ENCODE data around the gene GGT7. TPM values are rescaled to one million over a fixed set of nuclear protein-coding genes. Genes with fewer than 3 reads are reported as not detected.
A peak's percentile ranks its signal among the peaks of the same experiment; 100 is the strongest.
"Not testable (repeated sequence)": the region's sequence is repeated elsewhere in the genome, so short reads cannot be mapped to it uniquely, and the experiment has no call there.

GGT7 gene
- total RNA-seq, 3 donors from 2014 or later: 14.4 to 24.6 (median 20.3) TPM

DNA sequence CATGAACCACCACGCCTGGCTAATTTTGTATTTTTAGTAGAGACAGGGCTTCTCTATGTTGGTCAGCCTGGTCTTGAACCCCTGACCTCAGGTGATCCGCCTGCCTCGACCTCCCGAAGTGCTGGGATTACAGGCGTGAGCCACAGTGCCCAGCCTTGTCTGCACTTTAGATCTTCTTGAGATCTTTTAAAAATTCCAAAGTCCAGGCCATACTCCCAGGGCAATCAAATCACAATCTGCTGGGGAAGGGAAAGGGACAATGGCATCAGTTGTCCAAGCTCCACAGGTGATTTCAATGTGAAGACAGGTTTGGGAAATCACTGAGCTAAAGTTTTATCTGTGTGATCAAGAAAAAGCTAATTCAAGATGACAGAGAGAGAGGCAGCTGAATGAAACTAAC lies 64.1 kb downstream of the GGT7 start:
- Histone ChIP-seq H3K36me3 (ENCODE audit: low read depth) (no peaks in the 10 kb centered on the region), H3K4me3 (no peak overlapping the region), H3K4me1 (ENCODE audit: low read depth) (peaks cover 6% of the 10 kb centered on the region), H3K9me3 (no peaks in the 10 kb centered on the region)
- intact Hi-C loops (cut with DNase I, micrococcal nuclease): no loop called here
- ATAC-seq (peak; percentile 28), DNase-seq (no peak)
- TF ChIP-seq, protein P1, sequence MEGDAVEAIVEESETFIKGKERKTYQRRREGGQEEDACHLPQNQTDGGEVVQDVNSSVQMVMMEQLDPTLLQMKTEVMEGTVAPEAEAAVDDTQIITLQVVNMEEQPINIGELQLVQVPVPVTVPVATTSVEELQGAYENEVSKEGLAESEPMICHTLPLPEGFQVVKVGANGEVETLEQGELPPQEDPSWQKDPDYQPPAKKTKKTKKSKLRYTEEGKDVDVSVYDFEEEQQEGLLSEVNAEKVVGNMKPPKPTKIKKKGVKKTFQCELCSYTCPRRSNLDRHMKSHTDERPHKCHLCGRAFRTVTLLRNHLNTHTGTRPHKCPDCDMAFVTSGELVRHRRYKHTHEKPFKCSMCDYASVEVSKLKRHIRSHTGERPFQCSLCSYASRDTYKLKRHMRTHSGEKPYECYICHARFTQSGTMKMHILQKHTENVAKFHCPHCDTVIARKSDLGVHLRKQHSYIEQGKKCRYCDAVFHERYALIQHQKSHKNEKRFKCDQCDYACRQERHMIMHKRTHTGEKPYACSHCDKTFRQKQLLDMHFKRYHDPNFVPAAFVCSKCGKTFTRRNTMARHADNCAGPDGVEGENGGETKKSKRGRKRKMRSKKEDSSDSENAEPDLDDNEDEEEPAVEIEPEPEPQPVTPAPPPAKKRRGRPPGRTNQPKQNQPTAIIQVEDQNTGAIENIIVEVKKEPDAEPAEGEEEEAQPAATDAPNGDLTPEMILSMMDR (IDR thresholded peaks at IDR 0.05): no peak

GRCh38 chr20:34807944-34808465 lies 64.7 kb downstream of the GGT7 start:
- H3K4me3 ChIP-seq; H3K9me3 ChIP-seq; intact Hi-C loops (cut with DNase I, micrococcal nuclease); ATAC-seq; H3K36me3 ChIP-seq (ENCODE audit: low read depth); H3K4me1 ChIP-seq (ENCODE audit: low read depth): not testable (repeated sequence)
- peak in 1 of 3 donors; percentile 31 for DNase-seq

GRCh38 chr20:34806255-34806654 lies 66.4 kb downstream of the GGT7 start:
- no peaks in the 10 kb centered on the region for H3K36me3 ChIP-seq (ENCODE audit: low read depth)
- TF ChIP-seq, protein P1 (IDR thresholded peaks at IDR 0.05): no peak
- ATAC-seq (no peak), DNase-seq (no peak)
- H3K4me3 ChIP-seq: no peak overlapping the region
- peaks cover 6% of the 10 kb centered on the region for H3K4me1 ChIP-seq (ENCODE audit: low read depth)
- intact Hi-C loops (cut with DNase I, micrococcal nuclease): no loop called here
- H3K9me3 ChIP-seq: no peaks in the 10 kb centered on the region

GRCh38 chr20:34798871-34799270 lies 73.8 kb downstream of the GGT7 start:
- Histone ChIP-seq H3K4me1 (ENCODE audit: low read depth) (no peaks in the 10 kb centered on the region), H3K4me3 (no peak overlapping the region), H3K36me3 (ENCODE audit: low read depth) (no peaks in the 10 kb centered on the region), H3K9me3 (no peaks in the 10 kb centered on the region)
- ATAC-seq (no peak), DNase-seq (no peak)
- TF ChIP-seq, protein P1 (IDR thresholded peaks at IDR 0.05): no peak
- intact Hi-C loops (cut with DNase I, micrococcal nuclease): no loop called here

DNA sequence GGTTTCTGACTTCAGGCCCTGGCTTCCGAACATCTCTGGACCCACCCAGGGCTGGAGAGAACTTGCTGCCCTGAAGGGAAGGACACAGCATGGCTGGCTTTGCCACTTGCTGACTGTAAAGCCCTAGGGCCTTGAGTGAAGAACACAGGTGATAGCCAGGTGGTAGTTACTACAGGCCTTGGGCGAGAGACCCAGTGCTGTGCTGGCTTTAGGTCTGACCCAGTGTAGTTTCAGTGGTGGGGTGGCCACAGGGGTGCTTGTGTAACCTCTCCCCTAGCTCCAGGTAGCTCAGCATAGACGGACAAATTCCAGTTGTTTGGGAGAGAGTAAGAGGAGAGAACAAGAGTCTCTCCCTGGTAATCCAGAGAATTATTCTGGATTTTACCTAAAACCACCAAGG lies 74.3 kb downstream of the GGT7 start:
- Histone ChIP-seq H3K4me1 (ENCODE audit: low read depth) (no peaks in the 10 kb centered on the region), H3K36me3 (ENCODE audit: low read depth) (no peaks in the 10 kb centered on the region), H3K4me3 (no peak overlapping the region), H3K9me3 (no peaks in the 10 kb centered on the region)
- intact Hi-C loops (cut with DNase I, micrococcal nuclease): no loop called here
- ATAC-seq (no peak), DNase-seq (no peak)
- TF ChIP-seq, protein P1 (IDR thresholded peaks at IDR 0.05): no peak

- ATAC-seq: no peak
- TF ChIP-seq, protein P1 (IDR thresholded peaks at IDR 0.05): no peak
- intact Hi-C loops (cut with DNase I, micrococcal nuclease): no loop called here
- Histone ChIP-seq H3K4me1 (ENCODE audit: low read depth) (no peaks in the 10 kb centered on the region), H3K36me3 (ENCODE audit: low read depth) (no peaks in the 10 kb centered on the region), H3K4me3 (no peak overlapping the region), H3K9me3 (no peaks in the 10 kb centered on the region)
- DNase-seq: no peak
These were observed 75.4 kb downstream of the GGT7 start for GRCh38 chr20:34797012-34797995.
